GM21515 (cell line): ENCODE results near the gene ARFRP1.

Experiments used
- ATAC-seq: cut with Tn5 transposase; IDR thresholded peaks from one replicate; pipeline ENCODE4 v1.9.1; 2021; ENCODE audit not compliant: unreplicated experiment

The ARFRP1 gene

GRCh38 chr20:63702751-63703470 is 4.9 kb downstream of the ARFRP1 start:
- ATAC-seq: no peak

DNA sequence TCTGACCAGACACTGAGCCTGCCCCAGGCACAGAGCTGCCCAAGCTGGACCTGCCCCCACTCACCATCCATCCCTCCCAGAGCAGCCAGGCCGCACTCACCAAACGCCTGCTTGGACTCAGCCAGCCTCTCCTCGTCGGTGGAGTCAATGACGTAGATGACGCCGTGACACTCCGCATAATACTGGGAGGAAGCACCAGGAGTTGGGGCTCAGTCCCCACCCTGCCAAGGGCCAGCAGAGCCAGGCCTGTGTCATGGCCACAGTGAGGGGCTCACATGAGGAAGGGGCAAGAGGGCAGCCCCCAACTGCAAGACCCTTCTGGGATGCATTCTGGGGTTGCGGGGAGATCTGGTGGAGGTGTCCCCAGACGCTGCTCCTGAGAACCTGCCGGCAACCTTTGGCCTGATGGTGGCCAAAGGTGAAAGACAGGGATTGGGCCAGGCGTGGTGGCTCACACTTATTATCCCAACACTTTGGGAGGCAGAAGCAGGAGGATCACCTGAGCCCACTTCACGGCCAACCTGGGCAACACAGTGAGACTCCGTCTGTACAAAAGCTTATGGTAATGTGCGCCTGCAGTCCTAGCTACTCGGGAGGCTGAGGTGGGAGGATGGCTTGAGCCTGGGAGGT is 5.6 kb downstream of the ARFRP1 start:
- ATAC-seq: no peak

- ATAC-seq: no peak
These were observed 6.3 kb downstream of the ARFRP1 start for GRCh38 chr20:63701329-63702035.

- ATAC-seq: no peak
These were observed 6.8 kb downstream of the ARFRP1 start for GRCh38 chr20:63701051-63701328.

DNA sequence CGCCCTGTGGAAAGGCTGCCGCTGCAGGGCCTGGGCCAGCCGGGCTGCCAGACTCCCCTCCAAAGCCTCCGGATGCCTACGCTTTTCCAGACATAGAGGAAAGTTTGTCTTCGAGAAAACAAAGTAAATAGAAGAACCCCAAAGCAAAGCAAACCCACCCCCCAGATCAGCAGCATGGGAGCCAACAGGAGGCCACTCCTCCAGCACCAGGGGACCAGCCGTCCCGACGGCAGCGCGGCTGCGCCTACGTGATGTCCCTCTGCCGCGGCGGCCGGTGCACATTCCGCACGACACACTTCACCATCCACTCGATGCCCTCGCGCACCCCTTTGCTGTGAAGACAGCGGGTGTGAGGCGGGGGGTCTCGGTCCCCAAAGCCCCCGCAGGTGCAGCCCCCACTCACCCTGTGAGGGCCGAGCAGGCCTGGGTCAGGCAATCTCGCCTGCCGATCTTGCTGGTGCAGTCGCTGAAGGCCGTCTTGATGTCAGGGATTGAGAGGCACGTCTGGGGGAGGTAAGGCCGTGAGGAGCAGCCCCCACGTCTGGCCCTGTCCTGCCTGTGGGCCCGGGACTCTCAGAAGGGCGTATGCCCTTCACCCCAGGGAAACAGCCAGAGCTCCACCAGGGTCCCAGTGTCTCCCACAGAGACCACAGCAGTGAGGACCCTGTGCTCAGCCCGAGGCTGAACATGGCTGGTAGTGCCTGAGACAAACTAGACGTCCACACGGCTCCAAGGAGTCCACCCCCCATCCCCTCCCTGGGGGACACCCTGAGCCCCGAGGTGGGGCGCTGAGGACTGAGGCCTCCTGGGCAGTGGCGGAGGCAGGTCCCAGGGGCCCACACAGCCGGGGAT is 7.4 kb downstream of the ARFRP1 start:
- no peak for ATAC-seq

- ATAC-seq: no peak
These were observed 8.1 kb downstream of the ARFRP1 start for GRCh38 chr20:63699466-63700198.

GRCh38 chr20:63698739-63699465 is 8.9 kb downstream of the ARFRP1 start:
- ATAC-seq: no peak

- ATAC-seq: no peak
These were observed 9.8 kb downstream of the ARFRP1 start for GRCh38 chr20:63697868-63698545.

GRCh38 chr20:63697357-63697867 is 10.4 kb downstream of the ARFRP1 start:
- ATAC-seq: no peak

- no peak for ATAC-seq
These were observed 11.0 kb downstream of the ARFRP1 start, which contains the start of gene TNFRSF6B for GRCh38 chr20:63696628-63697356. TSS of gene TNFRSF6B (plus strand) at chr20:63696652. CDS start at chr20:63696768, 116 bp downstream.

GRCh38 chr20:63696306-63696627 is 11.5 kb downstream of the ARFRP1 start:
- ATAC-seq: no peak

- no peak for ATAC-seq
These were observed 12.1 kb downstream of the ARFRP1 start for GRCh38 chr20:63695424-63696305.

- no peak for ATAC-seq
These were observed 13.0 kb downstream of the ARFRP1 start for GRCh38 chr20:63694584-63695423.

- no peak for ATAC-seq
These were observed 13.8 kb downstream of the ARFRP1 start for GRCh38 chr20:63693733-63694583.

DNA sequence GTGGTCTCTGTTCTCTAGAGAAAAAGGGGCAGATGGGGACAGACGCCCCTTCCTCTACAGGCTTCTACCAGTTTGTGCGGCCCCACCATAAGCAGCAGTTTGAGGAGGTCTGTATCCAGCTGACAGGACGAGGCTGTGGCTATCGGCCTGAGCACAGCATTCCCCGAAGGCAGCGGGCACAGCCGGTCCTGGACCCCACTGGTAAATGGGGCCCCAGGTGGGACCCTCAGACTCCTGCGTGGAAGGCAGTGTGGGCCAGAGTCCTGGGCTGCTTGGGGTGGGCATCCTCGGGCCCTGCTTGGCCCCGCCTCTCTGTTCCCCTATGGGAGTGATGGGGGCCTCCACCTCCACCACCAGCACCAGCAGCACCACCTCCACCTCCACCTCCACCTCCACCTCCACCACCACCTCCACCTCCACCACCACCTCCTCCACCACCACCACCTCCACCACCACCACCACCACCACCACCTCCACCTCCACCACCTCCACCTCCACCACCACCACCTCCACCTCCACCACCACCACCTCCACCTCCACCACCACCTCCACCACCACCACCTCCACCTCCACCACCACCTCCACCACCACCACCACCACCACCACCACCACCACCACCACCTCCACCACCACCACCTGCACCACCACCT is 14.6 kb downstream of the ARFRP1 start:
- no peak for ATAC-seq
